Parathyroid adenoma (tissue), 2 donors: Measurements from ENCODE around the gene SERINC3.
"Not testable (repeated sequence)": the region's sequence is repeated elsewhere in the genome, so short reads cannot be mapped to it uniquely, and the experiment has no call there.

Source experiments
- H2AFZ ChIP-seq: fragments of 300-600 bp; sonication (generic); one replicate; pipeline ENCODE4 v1.7.0; 2017; ENCODE audit warnings: antibody characterized with exemption, mild to moderate bottlenecking
- H3K27ac ChIP-seq: fragments of 300-600 bp; sonication (generic); one replicate; pipeline ENCODE4 v1.7.0; 2017
- H3K27me3 ChIP-seq: fragments of 300-600 bp; sonication (generic); one replicate; pipeline ENCODE4 v1.7.0; 2017; ENCODE audit warnings: low read length; ENCODE audit not compliant: control insufficient read depth, insufficient read depth
- H3K36me3 ChIP-seq: fragments of 300-600 bp; sonication (generic); one replicate; pipeline ENCODE4 v1.7.0; 2017; ENCODE audit warnings: low read length; ENCODE audit not compliant: control insufficient read depth, insufficient read depth
- H3K4me1 ChIP-seq: fragments of 300-600 bp; sonication (generic); one replicate; pipeline ENCODE4 v1.7.0; 2017; ENCODE audit warnings: control low read depth
- H3K4me2 ChIP-seq: fragments of 300-600 bp; sonication (generic); one replicate; pipeline ENCODE4 v1.7.0; 2017; ENCODE audit warnings: low read length
- H3K4me3 ChIP-seq: fragments of 300-600 bp; sonication (generic); one replicate; pipeline ENCODE4 v1.7.0; 2017; ENCODE audit warnings: low read depth, low read length
- H3K79me2 ChIP-seq: fragments of 300-600 bp; sonication (generic); one replicate; pipeline ENCODE4 v1.7.0; 2017; ENCODE audit warnings: control low read depth
- H3K9ac ChIP-seq: fragments of 300-600 bp; sonication (generic); one replicate; pipeline ENCODE4 v1.7.0; 2017; ENCODE audit warnings: mild to moderate bottlenecking
- H3K9me3 ChIP-seq: fragments of 300-600 bp; sonication (generic); one replicate; pipeline ENCODE4 v1.7.0; 2017; ENCODE audit warnings: low read length; ENCODE audit not compliant: control insufficient read depth
- CTCF ChIP-seq: fragments of 300-600 bp; sonication (generic); IDR thresholded peaks from one replicate; pipeline ENCODE4 v1.7.0; 2017; ENCODE audit warnings: antibody characterized with exemption, mild to moderate bottlenecking
- donor health status: primary hyperparathyroidism.

The SERINC3 gene

GRCh38 chr20:44566018-44566417 is 44.1 kb upstream of the SERINC3 start:
- peaks cover 3% of the 10 kb centered on the region for H3K4me1 ChIP-seq
- H3K9ac ChIP-seq: no peak overlapping the region
- H3K4me2 ChIP-seq: no peak overlapping the region
- H3K36me3 ChIP-seq: no peaks in the 10 kb centered on the region
- H3K9me3 ChIP-seq: no peaks in the 10 kb centered on the region
- TF ChIP-seq CTCF: no peak
- no peak overlapping the region for H3K27ac ChIP-seq
- H3K4me3 ChIP-seq: no peak overlapping the region
- H3K27me3 ChIP-seq: no peaks in the 10 kb centered on the region
- H3K79me2 ChIP-seq: peaks cover 51% of the 10 kb centered on the region
- H2AFZ ChIP-seq: no peak overlapping the region

GRCh38 chr20:44561876-44562275 is 40.0 kb upstream of the SERINC3 start:
- peaks cover 11% of the 10 kb centered on the region for H3K4me1 ChIP-seq
- H3K36me3 ChIP-seq: no peaks in the 10 kb centered on the region
- no peak overlapping the region for H3K9ac ChIP-seq
- no peaks in the 10 kb centered on the region for H3K27me3 ChIP-seq
- no peak overlapping the region for H3K27ac ChIP-seq
- peaks cover 48% of the 10 kb centered on the region for H3K79me2 ChIP-seq
- TF ChIP-seq CTCF: no peak
- no peak overlapping the region for H2AFZ ChIP-seq
- H3K9me3 ChIP-seq: no peaks in the 10 kb centered on the region
- no peak overlapping the region for H3K4me3 ChIP-seq
- H3K4me2 ChIP-seq: no peak overlapping the region

- H3K9ac ChIP-seq, H3K4me3 ChIP-seq, H3K9me3 ChIP-seq, H3K4me2 ChIP-seq, H2AFZ ChIP-seq, H3K36me3 ChIP-seq, H3K27me3 ChIP-seq: not testable (repeated sequence)
- Histone ChIP-seq H3K27ac (peak overlapping the region; percentile 25), H3K4me1 (peaks cover 11% of the 10 kb centered on the region), H3K79me2 (peaks cover 43% of the 10 kb centered on the region)
These were observed 38.9 kb upstream of the SERINC3 start for GRCh38 chr20:44560818-44561217.

GRCh38 chr20:44560229-44560628 is 38.4 kb upstream of the SERINC3 start:
- no peak for TF ChIP-seq CTCF
- H3K36me3 ChIP-seq: no peaks in the 10 kb centered on the region
- H3K27me3 ChIP-seq: no peaks in the 10 kb centered on the region
- H3K4me3 ChIP-seq: no peak overlapping the region
- no peak overlapping the region for H2AFZ ChIP-seq
- H3K79me2 ChIP-seq: peaks cover 38% of the 10 kb centered on the region
- H3K9me3 ChIP-seq: no peaks in the 10 kb centered on the region
- H3K9ac ChIP-seq: no peak overlapping the region
- no peak overlapping the region for H3K4me2 ChIP-seq
- H3K4me1 ChIP-seq: peaks cover 12% of the 10 kb centered on the region
- peak overlapping the region; percentile 25 for H3K27ac ChIP-seq

GRCh38 chr20:44559302-44559701 is 37.4 kb upstream of the SERINC3 start:
- TF ChIP-seq CTCF: no peak
- Histone ChIP-seq H3K27me3 (no peaks in the 10 kb centered on the region), H3K4me2 (no peak overlapping the region), H3K79me2 (peaks cover 37% of the 10 kb centered on the region), H3K27ac (no peak overlapping the region), H3K4me1 (peaks cover 20% of the 10 kb centered on the region), H3K9me3 (no peaks in the 10 kb centered on the region), H3K4me3 (no peak overlapping the region), H3K9ac (no peak overlapping the region), H2AFZ (no peak overlapping the region), H3K36me3 (no peaks in the 10 kb centered on the region)
